HG02840 (cell line): ENCODE data around the gene OSM.

Experiments used
- ATAC-seq: cut with Tn5 transposase; IDR thresholded peaks from one replicate; pipeline ENCODE4 v1.9.1; 2021; ENCODE audit warnings: mild to moderate bottlenecking, moderate library complexity, moderate number of reproducible peaks; ENCODE audit not compliant: unreplicated experiment, low FRiP score

The OSM gene

GRCh38 chr22:30212996-30213441 is 53.6 kb downstream of the OSM start:
- ATAC-seq = no peak
